Left renal pelvis (tissue), 4 donors: ENCODE measurements around the gene SPATA31C1. TPM values are rescaled to one million over a fixed set of nuclear protein-coding genes. Genes with fewer than 3 reads are reported as not detected.
"Not testable (repeated sequence)": the region's sequence is repeated elsewhere in the genome, so short reads cannot be mapped to it uniquely, and the experiment has no call there.

Source experiments
- DNase-seq, 4 donors: peaks; one replicate each; pipeline ENCODE4 v3.0.0-alpha.2; 2013; ENCODE audit warnings: low read depth in 4 of 4, low spot score in 3 of 4
- polyA plus RNA-seq, 4 donors: library from polyadenylated mRNA; unstranded; fragments of 120-200 nt; gene quantifications; one replicate each; pipeline ENCODE4 v1.2.1, GENCODE V29; 2013; ENCODE audit not compliant: insufficient read length in 4 of 4

The SPATA31C1 gene
- polyA plus RNA-seq, 4 donors = 0.16 to 0.63 (median 0.52) TPM

DNA sequence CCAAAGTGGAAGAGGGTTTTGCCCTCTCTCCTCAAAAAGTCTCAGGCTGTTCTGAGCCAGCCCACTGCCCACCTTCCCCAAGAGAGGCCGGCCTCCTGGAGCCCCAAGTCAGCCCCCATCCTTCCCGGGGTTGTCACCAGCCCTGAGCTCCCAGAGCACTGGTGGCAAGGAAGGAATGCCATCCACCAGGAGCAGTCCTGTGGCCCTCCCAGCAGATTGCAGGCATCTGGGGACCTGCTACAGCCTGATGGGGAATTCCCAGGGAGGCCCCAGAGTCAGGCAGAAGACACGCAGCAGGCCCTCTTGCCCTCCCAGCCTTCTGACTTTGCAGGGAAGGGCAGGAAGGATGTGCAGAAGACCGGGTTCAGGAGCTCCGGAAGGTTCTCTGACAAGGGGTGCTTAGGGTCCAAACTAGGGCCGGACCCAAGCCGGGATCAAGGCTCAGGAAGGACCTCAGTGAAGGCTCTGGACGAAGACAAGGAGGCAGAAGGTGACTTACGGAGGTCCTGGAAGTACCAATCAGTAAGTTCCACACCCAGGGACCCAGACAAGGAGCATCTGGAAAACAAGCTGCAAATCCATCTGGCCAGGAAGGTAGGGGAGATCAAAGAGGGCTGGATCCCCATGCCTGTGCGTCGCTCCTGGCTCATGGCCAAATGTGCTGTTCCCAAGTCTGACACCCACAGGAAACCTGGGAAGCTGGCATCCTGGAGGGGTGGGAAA, 31.4 kb upstream of the SPATA31C1 start:
- DNase-seq = no peak

DNA sequence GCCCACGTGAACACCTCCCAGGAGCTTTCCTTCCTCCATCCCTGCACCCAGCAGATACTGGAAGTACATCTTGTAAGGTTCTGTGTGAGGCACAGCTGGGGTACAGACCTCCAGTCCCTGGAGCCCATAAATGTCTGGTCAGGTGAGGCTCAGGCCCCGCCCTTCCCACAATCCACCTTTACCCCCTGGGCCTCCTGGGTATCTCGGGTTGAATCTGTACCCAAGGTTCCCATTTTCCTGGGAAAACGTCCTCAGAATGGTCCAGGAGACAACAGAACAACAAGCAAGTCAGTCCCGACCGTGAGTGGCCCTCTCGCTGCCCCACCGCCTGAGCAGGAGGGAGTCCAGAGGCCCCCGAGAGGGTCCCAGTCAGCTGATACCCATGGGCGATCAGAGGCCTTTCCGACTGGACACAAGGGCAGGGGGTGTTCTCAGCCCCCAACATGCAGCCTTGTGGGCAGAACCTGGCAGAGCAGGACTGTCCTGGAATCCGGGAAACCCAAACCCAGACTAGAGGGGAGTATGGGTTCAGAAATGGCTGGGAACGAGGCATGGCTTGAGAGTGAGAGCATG, 30.7 kb upstream of the SPATA31C1 start:
- DNase-seq = no peak

DNA sequence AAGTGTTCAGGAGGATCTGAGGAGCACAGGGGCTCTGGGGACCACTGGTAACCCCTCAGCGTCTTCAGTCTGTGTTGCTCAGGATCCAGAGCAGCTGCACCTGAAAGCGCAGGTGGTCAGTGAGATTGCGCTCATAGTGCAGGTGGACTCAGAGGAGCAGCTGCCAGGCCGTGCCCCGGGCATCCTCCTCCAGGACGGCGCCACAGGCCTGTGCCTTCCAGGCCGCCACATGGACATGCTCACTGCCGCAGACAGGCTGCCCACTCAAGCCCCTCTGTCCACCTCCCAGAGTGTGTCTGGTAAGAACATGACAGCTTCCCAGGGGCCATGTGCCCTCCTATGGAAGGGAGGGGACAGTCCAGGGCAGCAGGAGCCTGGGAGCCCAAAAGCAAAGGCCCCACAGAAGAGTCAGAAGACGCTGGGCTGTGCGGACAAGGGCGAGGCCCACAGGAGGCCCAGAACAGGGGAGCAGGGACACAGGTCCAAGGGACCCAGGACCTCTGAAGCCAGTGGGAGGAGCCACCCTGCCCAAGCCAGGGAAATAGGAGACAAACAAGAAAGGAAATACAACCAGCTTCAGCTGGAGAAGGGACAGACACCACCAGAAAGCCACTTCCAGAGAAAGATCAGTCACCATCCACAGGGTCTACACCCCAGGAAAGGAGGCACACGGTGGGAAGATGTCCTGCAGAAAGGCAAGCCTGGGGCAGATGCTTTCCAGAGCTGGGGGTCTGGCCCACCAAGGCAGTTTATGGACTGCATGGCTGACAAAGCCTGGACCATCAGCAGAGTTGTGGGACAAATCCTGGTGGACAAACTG, 29.9 kb upstream of the SPATA31C1 start:
- no peak for DNase-seq

DNA sequence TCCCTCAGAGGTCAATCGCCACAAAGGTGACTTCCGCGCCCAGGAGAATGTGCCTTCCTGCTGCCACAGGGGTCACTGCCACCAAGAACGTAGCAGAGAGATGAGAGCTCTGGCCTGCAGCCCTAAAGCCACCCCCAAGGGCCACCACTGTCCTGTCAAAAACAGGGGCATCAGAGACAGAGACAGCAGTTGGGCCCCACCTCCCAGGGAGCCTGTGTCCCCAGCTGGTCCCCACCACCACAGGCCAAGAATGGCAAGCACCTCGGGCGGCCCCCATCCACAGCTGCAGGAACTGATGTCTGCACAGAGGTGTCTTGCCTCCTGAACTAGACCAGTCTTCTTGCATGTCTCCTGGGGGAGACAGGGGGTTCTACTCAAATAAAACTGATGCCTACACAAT, 29.3 kb upstream of the SPATA31C1 start:
- no peak for DNase-seq

DNA sequence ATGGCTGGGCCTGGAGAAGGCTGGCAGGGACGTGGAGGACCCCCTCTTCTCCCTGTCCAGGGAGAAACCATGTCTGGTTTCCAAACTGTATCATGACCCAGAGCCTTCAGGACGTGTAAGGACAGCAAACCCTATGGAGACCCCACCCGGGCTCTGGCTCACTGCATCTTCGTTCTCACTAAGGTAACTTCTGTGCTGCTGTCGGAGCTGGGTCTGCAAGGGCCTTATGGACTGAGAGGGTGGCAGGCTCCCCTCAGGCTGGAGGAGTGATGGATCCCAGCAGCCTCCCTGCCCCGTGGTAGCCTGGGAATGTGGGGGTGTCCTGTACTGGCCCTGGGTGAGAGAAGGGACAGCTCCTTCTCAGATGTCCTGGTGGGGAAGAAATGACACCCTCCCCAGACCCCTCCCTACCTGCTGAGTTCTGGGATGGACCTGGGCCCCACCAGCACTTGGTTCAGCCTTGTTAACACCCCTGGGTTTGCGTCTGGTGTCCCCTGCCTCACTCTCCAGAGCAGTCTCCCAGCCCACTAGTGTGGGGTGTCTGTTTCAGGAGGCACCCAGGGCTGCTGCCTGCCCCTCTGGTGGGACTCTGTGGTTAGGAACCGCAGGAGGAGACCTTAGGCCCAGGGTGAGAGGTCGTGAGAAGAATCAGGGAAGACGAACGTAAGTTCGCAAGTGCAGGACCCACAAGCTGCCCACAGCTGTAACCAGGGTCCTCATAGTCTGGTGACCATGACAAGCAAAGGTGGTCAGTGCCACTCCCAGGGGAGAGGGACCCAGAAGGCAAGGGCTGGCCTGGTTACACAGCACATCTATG, 28.5 kb upstream of the SPATA31C1 start:
- no peak for DNase-seq

DNA sequence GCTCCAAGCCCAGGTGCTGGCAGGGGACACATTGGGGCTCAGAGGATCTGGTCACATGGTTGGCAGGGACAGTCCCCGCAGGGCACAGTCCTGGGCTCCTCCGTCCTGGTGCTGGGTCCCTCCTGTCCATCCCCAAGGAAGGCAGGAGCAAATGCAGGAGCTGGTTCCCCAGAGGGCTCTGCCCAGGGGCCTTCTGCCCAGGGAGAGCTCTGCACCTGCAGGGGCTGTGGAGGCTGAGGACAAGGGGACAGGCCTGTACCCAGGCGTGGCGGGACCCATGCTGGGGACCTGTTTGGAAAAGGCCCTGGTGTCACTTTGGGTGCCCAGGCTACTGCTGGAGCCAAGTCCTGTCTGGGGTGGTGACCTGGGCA, 27.9 kb upstream of the SPATA31C1 start:
- no peak for DNase-seq

DNA sequence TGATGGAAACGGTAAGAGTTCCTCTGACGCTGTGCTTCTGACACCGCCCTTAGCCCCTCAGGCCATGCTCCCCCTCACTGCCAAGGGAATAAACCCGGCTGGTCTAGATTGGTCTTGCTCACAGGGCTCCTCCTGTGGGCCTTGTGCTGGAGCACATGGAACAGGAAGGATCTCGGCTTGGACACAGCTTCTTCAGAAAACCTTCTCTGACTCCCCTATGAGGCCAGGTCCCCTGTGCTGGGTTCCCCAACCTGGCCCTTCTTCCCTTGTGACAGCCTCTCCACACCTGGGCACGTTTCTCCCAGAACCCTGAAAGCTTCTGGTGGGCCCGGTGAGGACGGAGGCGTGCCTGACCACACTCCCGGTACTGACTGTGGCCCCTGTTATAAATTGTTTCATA, 26.9 kb upstream of the SPATA31C1 start:
- DNase-seq = no peak

DNA sequence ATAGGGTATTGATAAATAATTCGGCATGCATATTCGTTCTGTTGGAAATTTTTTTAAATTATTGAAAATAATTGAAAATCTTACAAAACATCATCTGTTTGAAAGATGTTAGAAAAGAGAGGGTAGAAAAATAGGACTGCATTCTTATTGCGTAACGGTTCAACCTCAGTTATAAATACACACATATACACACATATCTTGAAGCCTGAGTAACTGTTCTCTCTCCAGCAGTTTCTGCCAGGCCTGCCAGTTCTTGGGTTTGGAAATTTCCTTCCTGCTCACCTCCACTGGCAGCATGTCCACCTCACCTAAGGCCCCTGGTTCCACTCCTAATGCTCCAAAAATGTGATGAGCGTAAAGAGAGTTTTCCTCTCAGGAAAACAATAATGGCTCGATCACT, 26.0 kb upstream of the SPATA31C1 start:
- DNase-seq = no peak

DNA sequence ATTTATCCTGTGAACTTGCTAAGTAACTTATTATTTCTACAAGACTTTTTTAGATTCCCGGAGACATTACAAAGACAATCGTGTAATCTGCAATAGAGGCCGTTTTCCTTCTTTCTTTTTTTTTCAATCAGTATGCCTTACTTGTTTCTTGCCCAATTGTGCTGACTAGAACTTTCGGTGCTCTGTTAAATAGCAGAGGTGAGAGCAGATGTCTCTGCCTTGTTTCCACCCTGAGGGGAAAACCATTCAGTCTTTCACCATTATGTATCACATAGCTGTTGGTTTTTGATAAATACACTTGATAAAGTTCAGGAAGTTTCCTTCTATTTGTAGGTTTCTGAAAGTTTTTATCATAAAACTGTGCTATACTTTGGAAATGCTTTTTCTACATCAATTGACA, 24.8 kb upstream of the SPATA31C1 start:
- no peak for DNase-seq

DNA sequence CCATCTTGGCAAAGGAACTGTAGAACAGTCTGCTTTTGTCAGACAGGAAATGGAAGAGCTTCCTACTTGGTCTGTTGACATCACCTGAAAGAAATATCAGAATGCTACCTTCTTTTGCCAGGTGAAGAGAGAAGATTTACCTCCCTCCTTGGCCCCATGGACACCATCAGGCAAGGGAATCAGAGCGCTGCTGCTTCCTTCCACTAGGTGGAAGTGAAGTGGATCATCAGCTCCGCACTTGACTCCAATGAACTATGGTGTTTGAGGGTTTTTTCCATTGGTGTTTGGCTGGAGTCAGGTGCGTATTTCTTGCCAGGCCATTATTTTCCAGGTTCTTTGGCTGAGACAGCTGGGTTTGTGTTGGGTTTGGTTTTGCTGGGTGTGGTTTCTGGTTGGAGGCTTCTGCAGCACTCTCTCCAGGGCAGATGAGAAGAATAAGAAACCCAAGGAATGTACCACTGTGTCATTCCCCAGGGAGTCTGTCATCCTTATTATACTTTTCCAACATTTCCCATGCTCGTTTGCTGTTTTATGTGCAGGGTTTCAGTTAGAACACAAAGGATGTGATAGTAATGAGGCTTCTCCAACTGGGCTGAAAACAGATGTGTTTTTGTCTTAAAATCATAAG, 22.6 kb upstream of the SPATA31C1 start:
- DNase-seq = no peak

DNA sequence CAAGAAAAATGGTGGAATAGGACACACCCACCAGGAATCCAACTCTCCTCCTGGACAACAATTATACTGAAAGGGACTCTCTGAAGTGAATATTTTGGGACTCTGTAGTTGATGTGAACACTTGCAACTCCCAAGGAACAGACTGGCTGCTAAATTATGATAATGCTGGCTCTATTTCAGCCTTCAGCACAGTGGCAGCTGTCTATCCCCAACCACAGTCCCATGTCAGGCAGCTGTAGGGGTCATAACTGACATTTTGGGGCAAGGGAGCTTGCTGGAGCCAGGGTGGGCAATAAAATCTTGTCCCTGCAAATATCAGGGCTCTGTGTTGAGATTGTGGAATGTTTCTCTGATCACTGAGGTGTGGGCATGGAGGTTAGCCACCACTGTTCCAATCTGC, 20.9 kb upstream of the SPATA31C1 start:
- no peak for DNase-seq

DNA sequence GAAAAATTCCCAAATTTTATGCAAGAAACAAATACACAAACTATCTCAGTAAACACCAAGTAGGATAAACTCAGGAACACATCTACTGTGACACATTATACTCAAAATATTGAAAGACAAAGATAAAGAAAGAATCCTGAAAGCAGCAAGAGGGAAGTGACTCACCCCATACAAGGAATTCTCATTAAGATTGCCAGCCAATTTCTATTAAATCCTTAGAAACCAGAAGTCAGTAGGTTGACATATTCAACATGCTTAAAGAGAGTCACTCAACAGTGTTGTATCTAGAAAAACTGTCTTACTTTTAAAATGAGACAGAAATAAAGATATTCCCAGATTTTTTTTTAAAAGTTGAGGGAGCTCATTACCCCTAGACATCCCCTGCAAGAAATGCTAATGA, 19.6 kb upstream of the SPATA31C1 start:
- DNase-seq = no peak

DNA sequence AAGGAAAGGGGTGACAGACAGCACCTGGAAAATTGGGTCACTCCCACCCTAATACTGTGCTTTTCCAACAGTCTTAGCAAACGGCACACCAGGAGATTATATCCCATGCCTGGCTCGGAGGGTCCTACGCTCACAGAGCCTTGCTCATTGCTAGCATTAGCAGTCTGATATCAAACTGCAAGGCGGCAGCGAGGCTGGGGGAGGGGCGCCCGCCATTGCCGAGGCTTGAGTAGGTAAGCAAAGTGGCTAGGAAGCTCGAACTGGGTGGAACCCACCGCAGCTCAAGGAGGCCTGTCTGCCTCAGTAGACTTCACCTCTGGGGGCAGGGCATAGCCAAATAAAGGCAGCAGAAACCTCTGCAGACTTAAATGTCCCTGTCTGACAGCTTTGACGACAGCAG, 15.4 kb upstream of the SPATA31C1 start:
- not testable (repeated sequence) for DNase-seq

DNA sequence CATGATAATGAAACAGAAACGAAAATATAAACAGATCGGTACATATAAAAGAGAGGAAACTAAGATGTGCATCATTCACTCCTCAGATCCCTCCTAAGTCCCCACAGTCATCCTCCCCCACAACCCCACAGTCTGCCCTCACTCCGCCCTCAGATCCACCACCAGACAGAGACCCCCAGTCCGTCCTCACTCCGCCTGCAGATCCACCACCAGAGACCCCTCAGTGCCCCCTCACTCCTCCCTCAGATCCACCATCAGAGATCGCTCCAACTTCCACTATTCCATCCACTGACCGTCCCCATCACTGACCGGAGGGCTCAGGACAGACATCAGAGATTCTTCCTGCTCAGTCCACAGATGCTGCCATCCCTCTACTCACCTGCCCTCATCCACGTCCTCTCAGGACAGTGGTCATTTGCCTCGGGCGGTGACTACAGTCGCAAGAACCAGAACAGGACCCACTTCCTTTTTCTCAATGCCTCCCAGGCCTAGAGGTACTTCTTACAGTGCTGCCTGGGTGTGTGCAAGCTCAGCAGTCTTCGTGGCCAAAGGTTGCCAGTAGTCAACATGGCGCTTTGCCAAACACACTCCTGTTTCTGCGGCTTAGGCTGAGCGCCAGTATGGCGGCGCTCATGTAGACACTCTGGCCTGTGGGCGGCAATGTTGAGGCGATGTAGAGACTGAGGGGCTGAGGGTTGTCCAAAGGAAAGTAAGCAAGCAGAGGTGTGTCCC, 8.3 kb upstream of the SPATA31C1 start:
- DNase-seq = no peak

DNA sequence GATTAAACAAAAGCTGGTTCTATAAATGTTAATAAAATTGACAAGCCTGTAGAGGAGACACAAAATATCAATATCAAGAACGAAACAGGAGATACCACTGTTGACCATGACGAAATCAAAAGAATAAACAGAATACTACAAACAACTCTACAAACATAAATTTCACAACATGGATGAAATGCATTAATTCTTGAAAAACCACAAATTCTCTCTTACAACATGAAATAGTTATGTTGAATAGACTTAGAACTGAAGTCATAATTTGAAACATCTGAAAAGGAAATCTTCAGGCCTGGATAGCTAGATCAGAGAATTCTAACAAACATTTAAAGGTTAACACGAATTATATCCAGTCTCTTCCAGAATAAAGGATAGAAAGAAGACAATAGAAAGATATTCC, 6.9 kb upstream of the SPATA31C1 start:
- no peak for DNase-seq

DNA sequence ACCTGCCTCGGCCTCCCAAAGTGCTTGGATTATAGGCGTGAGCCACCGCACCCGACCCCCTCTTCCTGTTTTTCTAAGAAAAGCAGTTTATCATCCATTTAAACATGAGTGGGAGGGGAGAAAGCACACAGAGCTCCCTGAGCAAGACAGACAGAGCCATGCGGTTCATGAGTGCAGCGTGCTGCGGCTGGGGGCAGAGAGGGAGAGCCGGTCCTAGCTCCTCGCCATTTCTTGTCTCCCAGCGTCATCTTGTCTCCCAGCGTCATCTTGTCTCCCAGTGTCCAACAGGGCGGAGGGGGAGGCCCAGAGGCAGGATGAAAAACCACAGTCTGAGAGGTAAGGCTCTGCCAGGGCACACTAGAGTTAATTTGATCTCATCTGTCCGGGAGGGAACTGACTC, 1.3 kb downstream of the SPATA31C1 start:
- peak in 2 of 4 donors; percentile 0 to 11 for DNase-seq

DNA sequence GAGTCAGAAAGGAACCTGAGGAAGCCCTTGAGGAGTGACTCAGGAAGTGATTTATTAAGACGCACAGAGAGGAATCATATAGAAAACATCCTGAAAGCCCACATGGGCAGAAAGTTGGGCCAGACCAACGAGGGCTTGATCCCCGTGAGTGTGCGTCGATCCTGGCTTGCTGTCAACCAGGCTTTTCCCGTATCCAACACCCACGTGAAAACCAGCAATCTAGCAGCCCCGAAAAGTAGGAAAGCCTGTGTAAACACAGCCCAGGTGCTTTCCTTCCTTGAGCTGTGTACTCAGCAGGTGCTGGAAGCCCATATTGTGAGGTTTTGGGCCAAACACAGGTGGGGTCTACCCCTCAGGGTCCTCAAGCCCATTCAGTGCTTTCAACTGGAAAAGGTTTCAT, 3.8 kb downstream of the SPATA31C1 start:
- not testable (repeated sequence) for DNase-seq

DNA sequence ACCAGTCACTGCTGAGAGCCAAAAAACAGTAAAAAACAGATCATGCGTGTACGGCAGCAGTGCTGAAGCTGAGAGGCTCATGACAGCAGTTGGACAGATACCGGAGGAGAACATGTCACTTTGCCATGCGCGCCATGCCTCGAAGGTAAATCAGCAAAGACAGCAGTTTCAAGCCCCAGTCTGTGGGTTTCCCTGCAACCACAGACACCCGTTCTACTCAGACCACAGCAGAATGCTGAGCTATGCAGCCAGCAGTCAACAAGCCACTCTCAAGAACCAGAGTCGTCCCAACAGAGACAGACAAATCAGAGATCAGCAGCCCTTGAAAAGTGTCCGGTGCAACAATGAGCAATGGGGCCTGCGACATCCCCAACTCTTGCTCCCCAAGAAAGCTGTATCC, 5.2 kb downstream of the SPATA31C1 start:
- not testable (repeated sequence) for DNase-seq

DNA sequence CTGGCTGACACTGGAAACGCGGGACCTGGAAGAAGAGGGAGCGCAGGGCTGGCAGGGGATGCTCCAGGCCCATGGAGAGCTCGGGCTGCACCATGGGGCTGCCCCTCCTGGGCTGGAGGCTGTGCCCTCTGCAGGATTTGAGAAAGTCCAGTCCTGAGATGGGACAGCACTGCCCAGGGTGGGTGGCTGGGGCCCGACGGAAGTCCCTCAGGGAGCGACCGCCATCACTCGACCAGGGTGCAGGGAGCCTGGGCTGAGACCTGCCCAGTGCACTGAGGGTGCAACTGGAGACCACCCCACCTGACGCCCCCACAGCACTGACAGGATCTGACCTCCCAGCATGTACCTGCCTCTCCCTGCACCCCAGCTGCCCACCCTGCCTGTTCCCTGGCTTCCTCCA, 7.1 kb downstream of the SPATA31C1 start:
- DNase-seq = not testable (repeated sequence)

DNA sequence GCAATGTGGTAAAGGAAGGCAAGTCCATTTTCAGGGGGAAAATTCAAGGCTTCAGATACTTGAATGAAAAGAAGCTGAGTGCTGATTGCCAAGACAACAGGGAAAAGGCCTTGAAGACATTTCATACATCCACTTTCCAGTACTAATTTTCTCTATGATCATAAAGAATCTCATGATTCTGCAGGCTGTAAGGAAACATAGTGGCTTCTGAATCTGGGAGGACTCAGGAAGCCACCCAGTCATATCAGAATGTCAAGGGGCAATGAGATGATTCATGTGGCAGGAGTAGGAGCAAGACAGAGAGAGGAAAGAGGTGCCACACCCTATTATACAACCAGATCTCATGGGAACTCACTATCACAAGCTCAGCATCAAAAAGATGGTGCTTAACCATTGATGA, 11.4 kb downstream of the SPATA31C1 start:
- DNase-seq = not testable (repeated sequence)
